ENCODE measurements around the gene SLC25A29.

SLC25A29 gene

DNA sequence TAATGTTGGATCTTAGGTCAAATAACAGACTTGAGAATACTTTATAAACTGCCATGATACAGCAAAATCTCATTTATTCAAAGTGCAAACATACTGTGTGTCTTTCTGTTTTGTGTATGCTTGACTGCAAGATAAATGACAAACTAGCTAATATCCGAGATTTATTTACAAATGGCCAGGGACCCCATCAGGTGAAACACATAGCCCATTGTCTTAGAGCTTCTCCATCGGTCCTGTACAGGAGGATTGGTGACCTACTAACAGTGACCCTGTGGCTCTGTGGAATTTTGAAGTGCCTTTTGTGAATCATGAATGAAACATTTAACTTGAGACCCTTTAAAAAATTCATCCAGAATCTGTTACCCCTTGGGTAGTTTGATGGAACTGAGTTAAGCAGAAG, 27.1 kb downstream of the SLC25A29 start:
- no peak for DNase-seq (ENCODE audit: low spot score)

DNA sequence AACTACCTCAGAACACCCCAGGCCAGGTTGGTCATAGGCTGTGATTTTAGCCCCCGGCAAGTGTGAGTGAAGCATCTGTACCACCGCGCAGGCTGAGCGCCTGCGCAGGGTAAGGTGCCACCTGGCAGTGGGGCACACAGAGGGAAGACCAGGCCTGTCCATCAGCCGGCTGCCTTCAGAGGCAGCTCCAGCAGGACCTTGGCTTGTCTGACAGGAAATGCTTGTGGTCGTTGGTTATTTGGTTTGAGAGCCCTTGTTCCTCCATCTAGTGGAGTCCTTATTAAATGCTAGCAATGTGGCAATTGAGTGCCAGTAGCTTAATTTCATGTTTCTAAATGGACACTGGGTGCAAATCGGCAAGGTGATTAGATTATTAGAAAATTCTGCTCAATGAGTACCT, 27.5 kb downstream of the SLC25A29 start:
- DNase-seq (ENCODE audit: low spot score), result no peak

DNA sequence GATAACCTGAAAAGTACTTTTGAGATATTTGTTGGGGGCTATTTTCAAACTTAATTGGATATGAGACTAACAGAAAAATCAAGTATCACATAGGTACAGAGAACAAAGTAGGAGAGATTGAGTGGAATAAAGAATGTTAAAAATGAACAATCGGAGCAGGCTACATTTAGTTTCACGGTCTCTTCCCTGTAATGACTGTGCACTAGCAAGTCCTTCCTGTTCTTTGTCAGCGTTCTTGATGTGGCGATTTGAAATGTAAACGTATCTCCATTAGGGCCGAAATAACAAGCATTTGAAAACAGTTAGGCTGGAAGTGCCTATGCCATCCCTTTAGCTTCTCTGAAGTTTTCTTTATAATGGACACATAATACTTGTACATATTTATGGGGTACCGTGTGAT, 31.0 kb downstream of the SLC25A29 start:
- no peak for DNase-seq (ENCODE audit: low spot score)

DNA sequence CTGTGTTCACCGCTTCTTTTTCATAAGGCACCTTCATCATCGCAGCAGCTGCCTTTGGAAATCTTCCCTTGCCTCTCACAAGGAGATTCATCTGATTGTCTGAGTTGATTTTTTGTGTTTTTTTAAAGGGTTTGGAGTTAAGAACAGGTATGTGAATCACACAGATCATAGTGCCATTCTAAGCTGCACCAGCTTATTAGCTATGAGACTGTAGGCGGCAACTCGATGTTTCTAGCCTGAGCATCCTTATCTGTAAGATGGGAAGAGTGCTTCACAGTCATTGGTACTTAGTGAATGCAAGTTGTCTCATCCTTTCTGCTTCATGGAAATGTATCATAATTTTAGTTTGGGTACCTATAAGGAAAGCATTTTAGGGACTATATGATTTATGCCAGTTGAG, 32.0 kb downstream of the SLC25A29 start:
- DNase-seq (ENCODE audit: low spot score), result no peak

DNA sequence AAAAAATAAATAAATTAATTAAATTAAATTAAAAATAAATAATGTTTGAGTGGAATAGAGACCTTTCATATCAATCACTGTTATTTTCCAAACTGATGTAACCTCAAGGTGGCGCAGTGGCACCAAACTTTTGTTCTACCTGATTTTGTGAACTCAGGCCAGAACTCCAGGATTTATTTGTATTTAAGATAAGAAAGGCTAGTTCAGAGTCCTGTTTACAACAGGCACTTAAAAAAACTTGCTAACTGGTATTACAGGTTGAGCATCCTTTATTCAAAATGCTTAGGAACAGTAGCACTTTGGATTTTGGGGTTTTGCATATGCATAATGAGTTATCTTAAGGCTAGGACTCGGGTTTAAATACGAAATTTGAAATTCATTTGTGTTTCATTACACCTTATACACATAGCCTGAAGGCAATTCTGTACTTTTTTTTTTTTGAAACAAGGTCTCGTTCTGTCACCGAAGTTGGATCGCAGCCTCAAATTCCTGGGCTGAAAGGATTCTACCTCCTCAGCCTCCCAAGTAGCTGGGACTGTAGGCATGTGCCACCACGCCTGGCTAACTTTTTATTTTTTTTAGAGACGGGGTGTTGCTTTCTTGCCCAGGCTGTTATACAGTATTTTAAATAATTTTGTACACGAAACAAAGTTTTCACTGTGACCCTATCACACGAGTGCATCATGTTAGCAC, 34.9 kb downstream of the SLC25A29 start:
- DNase-seq (ENCODE audit: low spot score), result no peak

DNA sequence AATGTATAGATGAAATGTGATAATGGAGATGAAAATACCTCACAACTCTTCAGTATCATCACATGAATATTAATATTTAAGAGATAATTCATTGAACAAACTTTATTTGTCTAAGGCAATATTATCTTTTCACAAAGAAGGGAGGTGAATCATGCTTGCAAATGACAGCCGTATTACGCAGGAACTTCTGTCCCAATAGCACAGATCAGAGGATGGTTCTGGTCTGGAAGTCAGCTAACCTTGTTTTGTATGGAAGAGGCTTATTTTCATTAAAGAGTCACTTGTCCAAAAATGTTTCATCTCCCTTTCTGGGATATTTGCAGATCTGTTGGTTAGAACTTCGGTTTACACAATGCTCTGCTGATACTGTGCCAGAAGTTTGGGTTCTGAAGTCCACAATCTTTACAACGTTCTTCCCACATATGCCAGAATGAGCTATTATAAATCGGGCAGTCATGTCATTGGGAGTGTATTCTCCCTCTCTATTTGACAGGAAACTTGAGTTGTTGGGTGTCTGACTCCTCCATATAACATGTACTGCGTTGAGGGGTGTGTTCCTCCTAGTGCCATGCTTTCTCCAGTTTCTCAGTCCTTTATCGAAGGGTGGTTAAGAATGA, 37.5 kb downstream of the SLC25A29 start:
- no peak for DNase-seq (ENCODE audit: low spot score)

DNA sequence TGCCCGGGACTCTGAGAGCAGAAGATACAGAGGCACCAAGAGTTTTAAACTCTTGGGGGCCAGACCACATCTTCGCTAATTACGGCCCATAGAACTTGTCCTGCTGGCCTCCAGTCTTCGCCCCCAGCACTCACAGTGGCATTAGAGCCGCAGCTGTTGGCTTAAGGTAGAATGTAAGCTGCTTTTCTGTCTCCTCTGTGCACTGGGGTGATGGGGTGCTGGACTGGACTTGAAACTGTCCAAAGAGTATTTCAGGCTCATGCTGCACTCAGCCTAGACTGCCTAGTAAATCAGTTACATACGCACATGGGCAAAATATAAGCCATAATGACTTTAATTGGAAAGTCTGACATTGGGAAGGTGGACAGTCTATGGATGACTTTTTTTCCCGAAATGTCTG, 38.3 kb downstream of the SLC25A29 start:
- DNase-seq (ENCODE audit: low spot score), result no peak

DNA sequence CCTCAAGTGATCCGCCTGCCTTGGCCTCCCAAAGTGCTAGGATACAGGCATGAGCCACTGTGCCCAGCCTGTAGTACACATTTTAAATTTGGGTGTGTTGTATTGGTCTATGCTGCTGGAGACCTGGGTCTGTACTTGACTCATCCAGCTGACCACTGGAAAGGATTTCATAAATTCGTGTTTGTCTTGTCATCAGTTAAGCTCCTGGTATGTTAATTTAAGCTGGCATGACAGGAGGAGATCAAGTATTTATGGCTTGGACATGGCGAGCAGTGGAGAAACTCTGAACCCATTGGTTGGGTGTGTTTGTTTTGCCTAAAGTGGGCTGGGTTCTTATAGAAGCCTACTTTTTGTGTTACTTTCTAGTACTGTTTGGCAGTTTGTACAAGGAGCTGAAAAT, 43.1 kb downstream of the SLC25A29 start:
- no peak for DNase-seq (ENCODE audit: low spot score)

DNA sequence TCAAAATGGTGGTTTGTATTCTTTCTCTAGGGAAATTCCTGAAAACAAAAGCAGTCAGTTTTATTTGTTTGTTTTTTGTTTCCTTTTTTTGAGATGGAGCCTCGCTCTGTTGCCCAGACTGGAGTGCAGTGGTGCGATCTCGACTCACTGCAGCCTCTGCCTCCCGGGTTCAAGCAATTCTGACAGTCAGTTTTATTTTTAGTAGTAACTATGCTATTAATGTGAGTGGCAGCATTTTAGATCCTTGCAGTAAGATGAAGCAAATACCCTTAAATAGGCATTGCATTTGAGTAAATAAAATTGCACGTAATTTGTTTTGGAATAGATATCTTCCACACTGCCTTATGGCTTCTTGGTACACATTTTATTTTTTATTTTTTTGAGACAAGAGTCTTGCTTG, 43.7 kb downstream of the SLC25A29 start:
- no peak for DNase-seq (ENCODE audit: low spot score)

DNA sequence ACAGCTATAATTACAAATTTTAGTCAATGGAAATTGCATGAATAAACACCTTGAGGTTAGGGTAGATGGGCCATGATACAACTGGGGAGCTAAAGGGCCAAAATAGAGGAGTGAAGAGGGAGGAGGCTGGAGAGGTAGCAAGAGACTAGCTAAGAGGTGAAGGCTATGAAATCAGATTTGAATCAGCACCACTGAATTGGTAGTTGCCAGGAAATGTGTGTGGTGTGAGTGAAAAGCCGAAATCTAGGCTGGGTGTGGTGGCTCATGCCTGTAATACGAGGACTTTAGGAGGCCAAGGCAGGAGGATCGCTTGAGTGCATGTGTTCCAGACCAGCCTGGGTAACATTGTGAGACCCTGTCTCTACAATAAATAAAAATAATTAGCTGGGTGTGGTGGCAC, 44.6 kb downstream of the SLC25A29 start:
- no peak for DNase-seq (ENCODE audit: low spot score)

DNA sequence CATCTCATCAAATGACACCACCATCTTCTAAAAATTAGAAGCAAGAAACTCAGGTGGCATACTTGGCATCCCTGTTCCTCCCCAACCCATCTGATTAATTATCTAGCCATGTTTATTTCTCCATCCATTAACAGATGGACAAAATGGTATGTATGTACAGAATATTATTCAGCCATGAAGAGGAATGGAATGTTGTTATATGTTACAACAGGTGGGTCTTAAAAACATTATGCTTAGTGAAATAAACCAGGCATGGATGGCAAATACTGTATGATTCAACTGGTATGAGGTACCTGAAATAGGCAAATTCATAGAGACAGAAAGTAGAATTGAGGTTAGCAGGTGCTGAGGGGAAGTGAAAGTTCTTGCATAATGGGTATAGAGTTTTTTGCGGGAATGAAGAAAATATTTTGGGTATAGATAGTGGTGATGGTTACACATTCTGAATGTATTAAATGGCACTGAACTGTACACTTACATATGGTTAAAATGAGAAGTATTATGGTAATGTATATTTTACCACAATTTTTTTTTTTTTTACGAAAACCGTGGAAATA, 49.8 kb downstream of the SLC25A29 start:
- DNase-seq (ENCODE audit: low spot score), result no peak

DNA sequence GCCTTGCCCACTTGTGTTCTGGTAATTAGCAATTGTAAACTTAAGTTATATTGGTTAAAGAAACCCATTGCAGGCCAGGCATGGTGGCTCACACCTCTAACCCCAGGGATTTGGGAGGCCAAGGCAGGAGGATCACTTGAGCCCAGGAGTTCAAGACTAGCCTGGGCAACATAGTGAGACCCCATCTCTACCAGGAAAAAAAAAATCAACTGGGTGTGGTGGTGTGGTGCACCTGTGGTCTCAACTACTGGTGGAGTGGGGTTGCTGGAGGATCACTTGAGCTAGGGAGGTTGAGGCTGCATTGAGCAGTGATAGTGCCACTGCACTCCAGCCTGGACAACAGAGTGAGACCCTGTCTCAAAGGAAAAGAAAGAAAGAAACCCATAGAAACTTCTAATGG, 53.6 kb downstream of the SLC25A29 start:
- no peak for DNase-seq (ENCODE audit: low spot score)

DNA sequence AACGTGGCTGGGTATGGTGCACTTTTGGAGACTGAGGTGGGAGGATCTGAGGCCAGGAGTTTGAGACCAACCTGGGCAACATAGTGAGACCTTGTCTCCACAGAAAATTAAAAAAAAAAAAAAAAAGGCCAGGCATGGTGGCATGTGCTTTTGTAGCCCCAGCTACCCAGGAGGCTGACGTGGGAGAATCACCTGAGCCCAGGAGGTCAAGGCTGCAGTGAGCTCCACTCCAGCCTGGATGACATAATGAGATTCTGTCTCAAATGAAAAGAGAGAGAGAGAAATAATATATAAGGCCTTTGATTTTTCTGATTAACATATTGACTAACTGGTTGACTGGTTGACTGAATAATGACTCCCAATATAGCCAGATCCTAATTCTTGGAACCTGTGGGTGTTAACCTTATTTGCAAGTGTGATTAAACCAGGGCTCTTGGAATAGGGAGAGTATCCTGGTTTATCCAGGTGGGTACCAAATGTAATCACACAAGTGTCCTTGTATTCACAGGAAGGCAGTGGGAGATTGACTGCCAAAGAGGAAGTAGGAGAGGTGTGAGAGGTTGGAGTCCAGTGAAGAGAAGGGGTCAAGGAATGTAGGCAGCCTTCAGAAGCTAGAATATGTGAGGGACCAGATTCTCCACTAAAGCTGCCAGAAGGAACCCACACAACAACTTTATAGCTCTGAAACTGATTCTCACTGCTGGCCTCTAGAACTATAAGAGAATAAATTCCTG, 55.3 kb downstream of the SLC25A29 start:
- DNase-seq (ENCODE audit: low spot score), result no peak

DNA sequence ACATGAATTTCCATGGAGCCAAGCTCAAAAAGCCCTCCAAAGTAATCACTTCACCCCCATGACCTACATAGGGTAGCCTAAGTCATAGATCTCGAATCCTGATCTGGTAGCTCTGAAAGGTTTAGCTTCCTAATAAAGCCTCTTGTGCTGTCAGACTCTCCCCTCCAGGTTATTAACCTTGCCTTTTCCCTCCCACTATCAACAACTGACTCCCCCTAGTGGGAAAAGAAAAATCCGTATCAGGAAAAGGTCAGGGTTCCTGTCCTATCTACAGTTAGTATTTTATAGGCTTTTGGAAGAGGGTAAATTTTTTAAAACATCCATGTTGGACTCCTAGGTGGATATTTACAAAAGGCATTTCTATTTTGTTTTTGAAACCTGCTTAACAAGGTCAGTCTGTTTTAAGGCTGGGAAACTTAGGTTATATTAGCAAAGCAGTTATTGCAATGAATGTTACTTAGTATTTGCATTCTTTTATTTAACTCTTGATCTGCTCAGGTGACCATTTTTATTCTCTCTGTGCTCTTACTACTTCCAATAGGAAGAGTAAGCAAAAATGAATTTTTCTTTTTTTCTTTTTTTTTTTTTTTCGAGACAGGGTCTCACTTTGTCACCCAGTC, 59.3 kb downstream of the SLC25A29 start:
- DNase-seq (ENCODE audit: low spot score), result peak; percentile 34

DNA sequence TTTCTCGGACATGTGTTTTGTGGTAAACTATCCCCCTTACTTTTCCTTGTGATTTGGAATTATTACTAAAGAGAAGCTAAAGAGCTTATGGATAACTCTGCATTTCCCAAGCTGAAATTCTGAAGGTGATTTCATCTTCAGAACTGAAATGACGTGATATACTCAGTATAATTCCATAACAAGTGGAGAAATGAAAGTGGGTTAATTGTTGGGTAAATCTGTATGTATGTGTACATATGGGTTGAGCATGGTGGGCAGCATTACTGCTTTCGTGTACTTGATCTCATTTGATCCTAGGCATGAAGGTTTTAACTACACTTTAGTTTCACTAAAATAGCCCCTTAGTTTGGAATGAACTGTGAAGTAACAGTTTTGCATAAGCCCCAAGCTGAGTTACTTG, 63.2 kb downstream of the SLC25A29 start:
- DNase-seq (ENCODE audit: low spot score), result no peak

DNA sequence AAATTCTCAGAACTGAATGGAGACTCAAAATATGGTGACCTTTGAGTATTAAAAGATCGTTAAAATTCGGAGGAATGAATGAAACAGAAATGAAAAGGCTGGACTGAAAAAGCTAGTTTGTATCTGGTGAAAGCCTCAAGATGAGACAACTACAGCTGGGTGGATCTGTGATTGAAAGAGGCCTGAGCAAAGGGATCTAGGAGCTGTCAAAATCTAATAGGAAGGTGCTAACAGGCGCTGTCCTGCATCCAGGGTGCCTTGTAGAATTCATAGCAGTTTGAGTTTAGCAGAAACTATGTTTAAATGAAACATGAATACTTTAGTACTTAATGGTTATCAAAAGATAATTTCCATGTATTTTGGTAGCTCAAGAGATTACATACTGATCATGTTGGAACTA, 65.0 kb downstream of the SLC25A29 start:
- peak; percentile 26 for DNase-seq (ENCODE audit: low spot score)

Data from globus pallidus (tissue), 1 donor.